OCI-LY7 (cell line): ENCODE results near the gene ATP2C2. TPM values are rescaled to one million over a fixed set of nuclear protein-coding genes. Genes with fewer than 3 reads are reported as not detected.

Experiments used
- BruUV-seq: library from RNA; stranded (reverse); fragments of 400-500 nt; replicated peaks from 2 replicates; lab custom pipeline; 2021; lab: Mats Ljungman, UMichigan
- CTCF ChIA-PET: fragments of 300-600 bp; sonication (Branson Sonifier 250); formaldehyde crosslinking; loops from one replicate; lab custom pipeline; 2022; ENCODE audit warnings: antibody characterized with exemption; ENCODE audit not compliant: unreplicated experiment; lab: Charles Lee
- POLR2A ChIA-PET: fragments of 300-600 bp; sonication (Branson Sonifier 250); formaldehyde crosslinking; loops from one replicate; lab custom pipeline; 2022; ENCODE audit warnings: antibody characterized with exemption; lab: Charles Lee
- DNase-seq: peaks from one replicate; pipeline ENCODE4 v3.0.0-alpha.2; 2015; ENCODE audit warnings: low spot score
- H2AFZ ChIP-seq: fragments of 200-600 bp; sonication (generic), shearing (Covaris generic); 2 replicates; pipeline ENCODE4 v1.6.1; 2014; ENCODE audit warnings: mild to moderate bottlenecking, antibody characterized with exemption, low read length, moderate library complexity
- H3K27ac ChIP-seq: fragments of 200-600 bp; sonication (generic); 2 replicates; pipeline ENCODE4 v1.5.1; 2014; ENCODE audit warnings: mixed run types, low read depth, mild to moderate bottlenecking, moderate library complexity, low read length, inconsistent platforms; ENCODE audit not compliant: poor library complexity, severe bottlenecking
- H3K36me3 ChIP-seq: fragments of 200-600 bp; sonication (generic); 2 replicates; pipeline ENCODE4 v1.6.1; 2014; ENCODE audit warnings: mild to moderate bottlenecking, antibody characterized with exemption, low read length, moderate library complexity, mixed read lengths; ENCODE audit not compliant: insufficient read depth
- H3K4me1 ChIP-seq: fragments of 200-600 bp; sonication (generic); 2 replicates; pipeline ENCODE4 v1.5.1; 2014; ENCODE audit warnings: mild to moderate bottlenecking, low read length; ENCODE audit not compliant: insufficient read depth, poor library complexity, severe bottlenecking
- H3K4me2 ChIP-seq: fragments of 200-600 bp; sonication (generic); 2 replicates; pipeline ENCODE4 v1.6.1; 2014; ENCODE audit warnings: mild to moderate bottlenecking, low read length
- H3K4me3 ChIP-seq: fragments of 200-600 bp; sonication (generic); 2 replicates; pipeline ENCODE4 v1.5.1; 2014; ENCODE audit warnings: mild to moderate bottlenecking, low read depth, low read length; ENCODE audit not compliant: poor library complexity, severe bottlenecking
- H3K79me2 ChIP-seq: fragments of 200-600 bp; sonication (generic); 2 replicates; pipeline ENCODE4 v1.6.1; 2016; ENCODE audit warnings: low read depth, mild to moderate bottlenecking, low read length, moderate library complexity, mixed read lengths; ENCODE audit not compliant: insufficient read depth
- H3K9me2 ChIP-seq: fragments of 200-600 bp; sonication (generic); 2 replicates; pipeline ENCODE4 v1.6.1; 2016; ENCODE audit warnings: mild to moderate bottlenecking, low read length, mixed read lengths; ENCODE audit not compliant: insufficient read depth
- H3K9me3 ChIP-seq: fragments of 200-600 bp; sonication (generic); 2 replicates; pipeline ENCODE4 v1.6.1; 2014; ENCODE audit warnings: mild to moderate bottlenecking, mixed run types, low read length, mixed read lengths
- H4K20me1 ChIP-seq: fragments of 200-600 bp; sonication (generic); 2 replicates; pipeline ENCODE4 v1.6.1; 2014; ENCODE audit warnings: mild to moderate bottlenecking, antibody characterized with exemption, low read length, moderate library complexity, mixed read lengths; ENCODE audit not compliant: insufficient read depth
- EZH2phosphoT487 ChIP-seq: fragments of 200-600 bp; sonication (generic); IDR thresholded peaks from 2 replicates; pipeline ENCODE4 v1.6.1; 2018; ENCODE audit warnings: low read depth, borderline replicate concordance, mild to moderate bottlenecking, mixed run types, antibody characterized with exemption, low read length, moderate library complexity, mixed read lengths
- intact Hi-C: fragments of 100-400 bp; cut with micrococcal nuclease; formaldehyde crosslinking; loops from one replicate; pipeline ENCODE4 v1.10.0; 2022; ENCODE audit not compliant: unreplicated experiment
- total RNA-seq, 2 experiments: library from RNA; depleted of rRNA in 1 of 2; stranded (reverse); fragments of >200 nt in 1 of 2; shearing (Covaris generic) in 1 of 2; gene quantifications; 2 replicates each; pipeline ENCODE4 v1.2.3, GENCODE V29; 2014 to 2022
- TF ChIP-seq, protein P1 (sequence below): fragments of 200-600 bp; sonication (generic); conservative IDR thresholded peaks from 2 replicates; pipeline ENCODE4 v1.5.1; 2014; ENCODE audit warnings: mild to moderate bottlenecking, antibody characterized with exemption, low read length, moderate library complexity, mixed read lengths

The ATP2C2 gene
- total RNA-seq, 2 experiments from 2014 or later: 0.66 TPM; not detected in 1

DNA sequence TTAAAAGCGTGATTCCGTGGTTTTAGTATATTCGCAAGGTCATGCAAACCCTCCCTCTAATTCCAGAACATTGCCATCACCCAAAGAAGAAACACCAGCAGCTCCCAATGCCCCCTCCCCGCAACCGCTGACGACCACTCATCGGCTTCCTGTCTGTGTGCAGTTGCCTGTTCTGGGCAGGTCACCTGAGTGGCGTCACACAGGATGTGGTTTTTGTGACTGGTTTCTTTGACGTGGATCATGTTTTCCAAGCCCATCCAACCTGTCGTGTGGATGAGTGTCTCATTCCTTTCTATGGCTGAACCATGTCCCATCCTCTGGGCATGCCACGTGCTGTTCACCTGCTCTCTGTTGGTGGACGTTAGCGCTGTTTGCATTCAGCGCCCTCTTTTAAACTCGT, 8.2 kb upstream of the ATP2C2 start:
- peak; percentile 32 for DNase-seq
- no peak overlapping the region for H3K27ac ChIP-seq
- no peaks in the 10 kb centered on the region for H3K79me2 ChIP-seq

GRCh38 chr16:84360748-84361147, 7.6 kb upstream of the ATP2C2 start:
- H3K4me3 ChIP-seq: no peak overlapping the region
- POLR2A ChIA-PET: no interaction called here
- no TSS peak for BruUV-seq
- no peaks in the 10 kb centered on the region for H3K79me2 ChIP-seq
- H3K9me2 ChIP-seq: no peaks in the 10 kb centered on the region
- H3K4me1 ChIP-seq: peaks cover 7% of the 10 kb centered on the region
- no peak overlapping the region for H2AFZ ChIP-seq
- no peak for DNase-seq
- H3K9me3 ChIP-seq: no peaks in the 10 kb centered on the region
- no peaks in the 10 kb centered on the region for H4K20me1 ChIP-seq
- intact Hi-C loops: no loop called here
- H3K27ac ChIP-seq: no peak overlapping the region
- TF ChIP-seq, protein P1, sequence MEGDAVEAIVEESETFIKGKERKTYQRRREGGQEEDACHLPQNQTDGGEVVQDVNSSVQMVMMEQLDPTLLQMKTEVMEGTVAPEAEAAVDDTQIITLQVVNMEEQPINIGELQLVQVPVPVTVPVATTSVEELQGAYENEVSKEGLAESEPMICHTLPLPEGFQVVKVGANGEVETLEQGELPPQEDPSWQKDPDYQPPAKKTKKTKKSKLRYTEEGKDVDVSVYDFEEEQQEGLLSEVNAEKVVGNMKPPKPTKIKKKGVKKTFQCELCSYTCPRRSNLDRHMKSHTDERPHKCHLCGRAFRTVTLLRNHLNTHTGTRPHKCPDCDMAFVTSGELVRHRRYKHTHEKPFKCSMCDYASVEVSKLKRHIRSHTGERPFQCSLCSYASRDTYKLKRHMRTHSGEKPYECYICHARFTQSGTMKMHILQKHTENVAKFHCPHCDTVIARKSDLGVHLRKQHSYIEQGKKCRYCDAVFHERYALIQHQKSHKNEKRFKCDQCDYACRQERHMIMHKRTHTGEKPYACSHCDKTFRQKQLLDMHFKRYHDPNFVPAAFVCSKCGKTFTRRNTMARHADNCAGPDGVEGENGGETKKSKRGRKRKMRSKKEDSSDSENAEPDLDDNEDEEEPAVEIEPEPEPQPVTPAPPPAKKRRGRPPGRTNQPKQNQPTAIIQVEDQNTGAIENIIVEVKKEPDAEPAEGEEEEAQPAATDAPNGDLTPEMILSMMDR: no peak
- no peak for TF ChIP-seq EZH2phosphoT487
- no peak overlapping the region for H3K4me2 ChIP-seq
- no peaks in the 10 kb centered on the region for H3K36me3 ChIP-seq
- CTCF ChIA-PET: no interaction called here

More for the DNA sequence above, 8.2 kb upstream of the ATP2C2 start:
- no peak overlapping the region for H3K4me3 ChIP-seq
- no peaks in the 10 kb centered on the region for H3K36me3 ChIP-seq
- BruUV-seq: no TSS peak
- ChIA-PET CTCF (no interaction called here), POLR2A (no interaction called here)
- intact Hi-C loops: no loop called here
- no peak for TF ChIP-seq EZH2phosphoT487
- TF ChIP-seq, protein P1: no peak
- no peaks in the 10 kb centered on the region for H3K9me3 ChIP-seq
- H3K4me1 ChIP-seq: peaks cover 7% of the 10 kb centered on the region
- H3K4me2 ChIP-seq: peak overlapping the region; percentile 18; the same call in 1 of the 2 replicates
- H4K20me1 ChIP-seq: no peaks in the 10 kb centered on the region
- H2AFZ ChIP-seq: 0 out of 2 replicates have a peak overlapping the region, but pooled peaks have one; percentile 12
- H3K9me2 ChIP-seq: no peaks in the 10 kb centered on the region

GRCh38 chr16:84361546-84361945, 6.8 kb upstream of the ATP2C2 start:
- no TSS peak for BruUV-seq
- no peak for DNase-seq
- H2AFZ ChIP-seq: no peak overlapping the region
- intact Hi-C loops: no loop called here
- no peak overlapping the region for H3K4me3 ChIP-seq
- H3K27ac ChIP-seq: no peak overlapping the region
- ChIA-PET POLR2A (no interaction called here), CTCF (no interaction called here)
- H3K9me3 ChIP-seq: no peaks in the 10 kb centered on the region
- H3K36me3 ChIP-seq: no peaks in the 10 kb centered on the region
- H3K4me2 ChIP-seq: no peak overlapping the region
- no peaks in the 10 kb centered on the region for H4K20me1 ChIP-seq
- H3K4me1 ChIP-seq: peaks cover 7% of the 10 kb centered on the region
- no peaks in the 10 kb centered on the region for H3K9me2 ChIP-seq
- TF ChIP-seq EZH2phosphoT487: no peak
- TF ChIP-seq, protein P1: no peak
- no peaks in the 10 kb centered on the region for H3K79me2 ChIP-seq
